Gastrocnemius medialis (tissue), 4 donors: ENCODE results near the gene NRG3.

ENCODE experiments used
- POLR2A ChIP-seq, 2 donors: fragments of 450-650 bp; IDR thresholded peaks; one replicate each; pipeline ENCODE4 v1.6.1; 2017; ENCODE audit warnings: antibody characterized with exemption in 2 of 2, mild to moderate bottlenecking in 2 of 2, moderate library complexity in 2 of 2
- TF ChIP-seq, protein P1 (sequence below), 5 experiments: fragments of 450-650 bp in 3 of 5; fragments of 200-600 bp in 2 of 5; sonication (generic) in 2 of 5; IDR thresholded peaks in 4 of 5; conservative IDR thresholded peaks in 1 of 5; 1 replicate in 4 of 5; 2 replicates in 1 of 5; pipeline ENCODE4 v1.5.1; 2016 to 2019; ENCODE audit warnings: antibody characterized with exemption in 5 of 5, mild to moderate bottlenecking in 3 of 5, moderate library complexity in 3 of 5

DNA sequence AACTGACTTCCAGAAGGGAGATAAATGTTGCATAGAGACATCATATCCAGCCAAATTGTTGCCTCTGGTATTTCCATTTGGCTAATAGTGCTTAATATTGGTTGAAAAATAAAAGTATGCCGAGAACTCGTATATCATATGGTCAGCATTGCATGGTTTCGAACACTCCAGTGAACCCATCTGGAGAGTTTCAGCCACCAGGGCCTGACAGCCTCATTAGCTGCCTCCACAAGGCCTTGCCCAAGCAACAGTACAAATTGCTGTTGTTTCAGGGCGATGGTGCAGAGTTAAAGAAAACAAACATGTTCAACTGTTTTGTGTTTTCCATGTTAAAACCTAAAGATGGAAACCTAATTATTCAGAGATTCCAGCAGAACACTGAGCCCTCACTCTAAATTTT lies 28.5 kb downstream of the NRG3 start:
- TF ChIP-seq, protein P1, sequence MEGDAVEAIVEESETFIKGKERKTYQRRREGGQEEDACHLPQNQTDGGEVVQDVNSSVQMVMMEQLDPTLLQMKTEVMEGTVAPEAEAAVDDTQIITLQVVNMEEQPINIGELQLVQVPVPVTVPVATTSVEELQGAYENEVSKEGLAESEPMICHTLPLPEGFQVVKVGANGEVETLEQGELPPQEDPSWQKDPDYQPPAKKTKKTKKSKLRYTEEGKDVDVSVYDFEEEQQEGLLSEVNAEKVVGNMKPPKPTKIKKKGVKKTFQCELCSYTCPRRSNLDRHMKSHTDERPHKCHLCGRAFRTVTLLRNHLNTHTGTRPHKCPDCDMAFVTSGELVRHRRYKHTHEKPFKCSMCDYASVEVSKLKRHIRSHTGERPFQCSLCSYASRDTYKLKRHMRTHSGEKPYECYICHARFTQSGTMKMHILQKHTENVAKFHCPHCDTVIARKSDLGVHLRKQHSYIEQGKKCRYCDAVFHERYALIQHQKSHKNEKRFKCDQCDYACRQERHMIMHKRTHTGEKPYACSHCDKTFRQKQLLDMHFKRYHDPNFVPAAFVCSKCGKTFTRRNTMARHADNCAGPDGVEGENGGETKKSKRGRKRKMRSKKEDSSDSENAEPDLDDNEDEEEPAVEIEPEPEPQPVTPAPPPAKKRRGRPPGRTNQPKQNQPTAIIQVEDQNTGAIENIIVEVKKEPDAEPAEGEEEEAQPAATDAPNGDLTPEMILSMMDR (IDR thresholded peaks at IDR 0.05 in 4 of 5, conservative IDR thresholded peaks at IDR 0.05 in 1 of 5), result no peak
- TF ChIP-seq POLR2A (IDR thresholded peaks at IDR 0.05), result no peak
